ENCODE results near the gene MYH10. TPM values are rescaled to one million over a fixed set of nuclear protein-coding genes. Genes with fewer than 3 reads are reported as not detected.

Gene MYH10
- total and polyA plus RNA-seq, 9 of the 15 experiments (the other 6 are each of a cell fraction or from before 2014, with no cell fraction given), result 16.3 to 95.3 (median 39.7) TPM

DNA sequence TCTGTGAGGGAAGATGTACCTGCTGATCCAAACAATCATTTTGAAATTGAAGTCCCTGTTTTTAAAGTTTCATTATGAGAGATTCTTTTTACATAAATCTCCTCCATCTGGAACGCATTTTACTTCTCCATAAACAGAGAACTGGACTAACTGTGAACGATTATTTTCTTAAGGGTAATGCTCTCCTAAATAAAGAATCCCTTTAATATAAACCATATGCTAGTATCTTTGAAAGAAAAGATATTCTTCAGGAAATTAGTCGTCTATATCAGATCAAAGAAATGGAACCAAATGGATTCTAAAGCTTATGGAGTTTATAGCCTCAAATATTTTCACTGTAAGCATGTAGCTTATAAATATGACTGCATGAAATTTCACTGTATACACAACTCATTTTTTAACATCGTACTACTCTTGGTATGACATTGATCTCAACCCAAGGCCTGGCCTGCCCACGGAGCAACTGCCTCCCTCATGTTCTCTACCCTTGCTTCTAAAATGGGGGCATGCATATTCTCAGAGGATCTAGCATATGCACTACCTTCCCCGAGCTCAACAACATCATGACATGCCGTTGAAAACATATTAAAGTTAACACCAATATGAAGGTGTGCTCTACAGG lies 66.4 kb downstream of the MYH10 start:
- no peak overlapping the region for H3K9ac ChIP-seq (ENCODE audit: insufficient read depth in 1 of 2, low read depth in 2 of 2, low read length in 2 of 2)
- H3K27ac ChIP-seq (ENCODE audit: extremely low read depth, low read depth, low read length), result no peak overlapping the region
- DNase-seq (ENCODE audit: extremely low read depth in 1 of 4, low spot score in 3 of 4), result no peak
- FAIRE-seq, result no peak
- no peaks in the 10 kb centered on the region for H3K79me2 ChIP-seq (ENCODE audit: control insufficient read depth, insufficient read depth, low read length)
- H3K4me2 ChIP-seq (ENCODE audit: insufficient read depth, low read length), result no peak overlapping the region
- no peak overlapping the region for H3K4me3 ChIP-seq
- no peaks in the 10 kb centered on the region for H3K27me3 ChIP-seq (ENCODE audit: control insufficient read depth in 2 of 2, insufficient read depth in 2 of 2, low read length in 2 of 2)
- WGBS (ENCODE audit: insufficient coverage, low coverage, missing lambda C conversion rate), result 71% methylated on average over 7 of the region's 7 CpGs
- no peaks in the 10 kb centered on the region for H3K9me1 ChIP-seq (ENCODE audit: control insufficient read depth, insufficient read depth, low read length)
- no peaks in the 10 kb centered on the region for H3K4me1 ChIP-seq (replicated peaks in 1 of 2; ENCODE audit: control insufficient read depth in 2 of 2, insufficient read depth in 2 of 2, low read length in 2 of 2)
- H3K36me3 ChIP-seq (ENCODE audit: control insufficient read depth, insufficient read depth, low read length), result peaks cover 64% of the 10 kb centered on the region; the same call in 2 of the 3 replicates
- no peak for ATAC-seq
- H3K9me3 ChIP-seq (replicated peaks; ENCODE audit: control insufficient read depth, insufficient read depth, low read depth, low read length), result no peaks in the 10 kb centered on the region
- no peaks in the 10 kb centered on the region for H4K20me1 ChIP-seq (replicated peaks; ENCODE audit: control insufficient read depth, insufficient read depth, low read length)
- BruUV-seq (replicated peaks), result no TSS peak
- in situ Hi-C loops (cut with MboI), result no loop called here
- CTCF ChIA-PET (ENCODE audit: low intra/inter-chr PET ratio), result no interaction called here
- intact Hi-C loops (cut with micrococcal nuclease), result no loop called here
- POLR2A ChIA-PET, result no interaction called here
- H2AFZ ChIP-seq (ENCODE audit: low read depth, low read length), result no peak overlapping the region
- TF ChIP-seq, protein P1, sequence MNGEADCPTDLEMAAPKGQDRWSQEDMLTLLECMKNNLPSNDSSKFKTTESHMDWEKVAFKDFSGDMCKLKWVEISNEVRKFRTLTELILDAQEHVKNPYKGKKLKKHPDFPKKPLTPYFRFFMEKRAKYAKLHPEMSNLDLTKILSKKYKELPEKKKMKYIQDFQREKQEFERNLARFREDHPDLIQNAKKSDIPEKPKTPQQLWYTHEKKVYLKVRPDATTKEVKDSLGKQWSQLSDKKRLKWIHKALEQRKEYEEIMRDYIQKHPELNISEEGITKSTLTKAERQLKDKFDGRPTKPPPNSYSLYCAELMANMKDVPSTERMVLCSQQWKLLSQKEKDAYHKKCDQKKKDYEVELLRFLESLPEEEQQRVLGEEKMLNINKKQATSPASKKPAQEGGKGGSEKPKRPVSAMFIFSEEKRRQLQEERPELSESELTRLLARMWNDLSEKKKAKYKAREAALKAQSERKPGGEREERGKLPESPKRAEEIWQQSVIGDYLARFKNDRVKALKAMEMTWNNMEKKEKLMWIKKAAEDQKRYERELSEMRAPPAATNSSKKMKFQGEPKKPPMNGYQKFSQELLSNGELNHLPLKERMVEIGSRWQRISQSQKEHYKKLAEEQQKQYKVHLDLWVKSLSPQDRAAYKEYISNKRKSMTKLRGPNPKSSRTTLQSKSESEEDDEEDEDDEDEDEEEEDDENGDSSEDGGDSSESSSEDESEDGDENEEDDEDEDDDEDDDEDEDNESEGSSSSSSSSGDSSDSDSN (IDR thresholded peaks at IDR 0.05; ENCODE audit: borderline replicate concordance in 1 of 2, low read depth in 2 of 2, low read length in 2 of 2), result no peak
- TF ChIP-seq, protein P2, sequence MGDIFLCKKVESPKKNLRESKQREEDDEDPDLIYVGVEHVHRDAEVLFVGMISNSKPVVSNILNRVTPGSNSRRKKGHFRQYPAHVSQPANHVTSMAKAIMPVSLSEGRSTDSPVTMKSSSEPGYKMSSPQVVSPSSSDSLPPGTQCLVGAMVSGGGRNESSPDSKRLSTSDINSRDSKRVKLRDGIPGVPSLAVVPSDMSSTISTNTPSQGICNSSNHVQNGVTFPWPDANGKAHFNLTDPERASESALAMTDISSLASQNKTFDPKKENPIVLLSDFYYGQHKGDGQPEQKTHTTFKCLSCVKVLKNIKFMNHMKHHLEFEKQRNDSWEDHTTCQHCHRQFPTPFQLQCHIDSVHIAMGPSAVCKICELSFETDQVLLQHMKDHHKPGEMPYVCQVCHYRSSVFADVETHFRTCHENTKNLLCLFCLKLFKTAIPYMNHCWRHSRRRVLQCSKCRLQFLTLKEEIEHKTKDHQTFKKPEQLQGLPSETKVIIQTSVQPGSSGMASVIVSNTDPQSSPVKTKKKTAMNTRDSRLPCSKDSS (IDR thresholded peaks at IDR 0.05; ENCODE audit: low read depth, partially characterized antibody), result no peak
- TF ChIP-seq MEF2A (IDR thresholded peaks at IDR 0.05; ENCODE audit: control insufficient read depth, low read depth, low read length) (no peak), ZNF23 (CRISPR knock-in tag; IDR thresholded peaks at IDR 0.05) (no peak), FOXA1 (IDR thresholded peaks at IDR 0.05; ENCODE audit: borderline replicate concordance) (no peak), ELF1 (tag; IDR thresholded peaks at IDR 0.05) (no peak), CC2D1A (IDR thresholded peaks at IDR 0.05) (no peak), HIVEP1 (CRISPR knock-in tag; IDR thresholded peaks at IDR 0.05) (no peak), ZNF436 (CRISPR knock-in tag; IDR thresholded peaks at IDR 0.05) (no peak), DIDO1 (tag; IDR thresholded peaks at IDR 0.05; ENCODE audit: low read depth) (no peak)
- TF ChIP-seq, protein P3, sequence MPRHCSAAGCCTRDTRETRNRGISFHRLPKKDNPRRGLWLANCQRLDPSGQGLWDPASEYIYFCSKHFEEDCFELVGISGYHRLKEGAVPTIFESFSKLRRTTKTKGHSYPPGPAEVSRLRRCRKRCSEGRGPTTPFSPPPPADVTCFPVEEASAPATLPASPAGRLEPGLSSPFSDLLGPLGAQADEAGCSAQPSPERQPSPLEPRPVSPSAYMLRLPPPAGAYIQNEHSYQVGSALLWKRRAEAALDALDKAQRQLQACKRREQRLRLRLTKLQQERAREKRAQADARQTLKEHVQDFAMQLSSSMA (CRISPR knock-in tag; IDR thresholded peaks at IDR 0.05), result no peak
- TF ChIP-seq, protein P4, sequence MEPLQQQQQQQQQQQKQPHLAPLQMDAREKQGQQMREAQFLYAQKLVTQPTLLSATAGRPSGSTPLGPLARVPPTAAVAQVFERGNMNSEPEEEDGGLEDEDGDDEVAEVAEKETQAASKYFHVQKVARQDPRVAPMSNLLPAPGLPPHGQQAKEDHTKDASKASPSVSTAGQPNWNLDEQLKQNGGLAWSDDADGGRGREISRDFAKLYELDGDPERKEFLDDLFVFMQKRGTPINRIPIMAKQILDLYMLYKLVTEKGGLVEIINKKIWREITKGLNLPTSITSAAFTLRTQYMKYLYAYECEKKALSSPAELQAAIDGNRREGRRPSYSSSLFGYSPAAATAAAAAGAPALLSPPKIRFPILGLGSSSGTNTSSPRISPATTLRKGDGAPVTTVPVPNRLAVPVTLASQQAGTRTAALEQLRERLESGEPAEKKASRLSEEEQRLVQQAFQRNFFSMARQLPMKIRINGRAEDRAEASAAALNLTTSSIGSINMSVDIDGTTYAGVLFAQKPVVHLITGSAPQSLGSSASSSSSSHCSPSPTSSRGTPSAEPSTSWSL (CRISPR knock-in tag; IDR thresholded peaks at IDR 0.05; ENCODE audit: borderline replicate concordance), result no peak
- TF ChIP-seq, protein P5, sequence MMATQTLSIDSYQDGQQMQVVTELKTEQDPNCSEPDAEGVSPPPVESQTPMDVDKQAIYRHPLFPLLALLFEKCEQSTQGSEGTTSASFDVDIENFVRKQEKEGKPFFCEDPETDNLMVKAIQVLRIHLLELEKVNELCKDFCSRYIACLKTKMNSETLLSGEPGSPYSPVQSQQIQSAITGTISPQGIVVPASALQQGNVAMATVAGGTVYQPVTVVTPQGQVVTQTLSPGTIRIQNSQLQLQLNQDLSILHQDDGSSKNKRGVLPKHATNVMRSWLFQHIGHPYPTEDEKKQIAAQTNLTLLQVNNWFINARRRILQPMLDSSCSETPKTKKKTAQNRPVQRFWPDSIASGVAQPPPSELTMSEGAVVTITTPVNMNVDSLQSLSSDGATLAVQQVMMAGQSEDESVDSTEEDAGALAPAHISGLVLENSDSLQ (IDR thresholded peaks at IDR 0.05), result no peak
- TF ChIP-seq, protein P6, sequence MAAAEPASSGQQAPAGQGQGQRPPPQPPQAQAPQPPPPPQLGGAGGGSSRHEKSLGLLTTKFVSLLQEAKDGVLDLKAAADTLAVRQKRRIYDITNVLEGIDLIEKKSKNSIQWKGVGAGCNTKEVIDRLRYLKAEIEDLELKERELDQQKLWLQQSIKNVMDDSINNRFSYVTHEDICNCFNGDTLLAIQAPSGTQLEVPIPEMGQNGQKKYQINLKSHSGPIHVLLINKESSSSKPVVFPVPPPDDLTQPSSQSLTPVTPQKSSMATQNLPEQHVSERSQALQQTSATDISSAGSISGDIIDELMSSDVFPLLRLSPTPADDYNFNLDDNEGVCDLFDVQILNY (CRISPR knock-in tag; IDR thresholded peaks at IDR 0.05), result no peak

All from K562 (cell line).